ENCODE measurements around the gene PPP1R12C.

GRCh38 chr19:55078996-55079395 is 38.4 kb downstream of the PPP1R12C start:
- TF ChIP-seq CTCF (conservative IDR thresholded peaks at IDR 0.05) (no peak), EZH2 (IDR thresholded peaks at IDR 0.05; ENCODE audit: low read depth) (no peak)

All from PC-9 (cell line).